Measurements from ENCODE around the gene GNG4. TPM values are rescaled to one million over a fixed set of nuclear protein-coding genes. Genes with fewer than 3 reads are reported as not detected.
A peak's percentile ranks its signal among the peaks of the same experiment; 100 is the strongest.

The GNG4 gene
- total and polyA plus RNA-seq, 9 of the 15 experiments (the other 6 are each of a cell fraction or from before 2014, with no cell fraction given) = 0.06 to 0.58 (median 0.08) TPM; not detected in 4

DNA sequence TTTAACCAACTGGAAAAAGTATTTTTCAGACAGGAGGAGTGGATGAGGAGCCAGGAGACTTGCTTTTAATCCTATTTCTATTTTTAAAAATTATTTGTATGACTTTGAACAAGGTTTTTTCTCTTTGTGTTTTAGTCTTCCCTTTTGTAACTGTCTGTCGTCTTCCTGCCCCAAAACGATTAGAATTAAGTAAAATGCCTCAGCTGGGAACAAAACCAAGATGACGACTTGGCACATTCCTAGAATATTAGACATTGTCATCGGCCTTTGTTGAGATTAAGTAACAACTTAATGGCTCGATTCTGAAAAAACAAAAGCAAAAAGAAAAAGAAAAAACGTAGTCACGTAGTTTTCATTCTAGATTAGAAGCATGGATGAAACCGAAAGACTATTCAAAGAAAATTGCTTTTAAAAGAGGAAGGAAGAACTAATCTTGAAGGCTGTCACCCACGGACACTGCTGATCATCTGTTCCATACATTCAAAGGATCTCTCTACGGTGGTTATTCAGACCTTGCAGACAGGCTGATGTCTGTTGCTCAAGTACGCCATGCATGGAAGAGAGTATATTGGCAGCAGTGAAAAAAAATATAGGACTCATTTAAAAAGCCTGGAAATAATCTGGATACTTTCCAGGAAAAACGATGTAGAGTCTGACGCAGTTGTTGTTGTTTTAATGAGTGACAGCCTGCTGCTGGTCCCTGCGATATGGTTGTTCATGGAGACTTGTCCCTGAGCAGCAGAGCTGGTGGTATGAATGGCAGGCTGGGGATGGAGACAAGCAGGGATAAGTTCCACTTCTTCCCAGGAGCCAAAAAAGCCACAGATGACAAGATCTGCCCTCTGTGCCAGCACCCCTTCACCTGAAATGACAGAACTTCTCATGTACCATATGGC, 16.8 kb downstream of the GNG4 start:
- intact Hi-C loops (cut with micrococcal nuclease) (no loop called here), in situ Hi-C loops (cut with MboI) (no loop called here)
- Histone ChIP-seq H3K79me2 (ENCODE audit: control insufficient read depth, insufficient read depth, low read length) (no peaks in the 10 kb centered on the region), H3K36me3 (ENCODE audit: control insufficient read depth, insufficient read depth, low read length) (no peaks in the 10 kb centered on the region), H2AFZ (ENCODE audit: low read depth, low read length) (no peak overlapping the region), H3K4me1 (replicated peaks in 1 of 2; ENCODE audit: control insufficient read depth in 2 of 2, insufficient read depth in 2 of 2, low read length in 2 of 2) (no peaks in the 10 kb centered on the region), H3K9me3 (replicated peaks; ENCODE audit: control insufficient read depth, insufficient read depth, low read depth, low read length) (no peaks in the 10 kb centered on the region), H3K4me3 (no peak overlapping the region), H3K9me1 (ENCODE audit: control insufficient read depth, insufficient read depth, low read length) (no peaks in the 10 kb centered on the region), H3K4me2 (ENCODE audit: insufficient read depth, low read length) (no peak overlapping the region), H3K27ac (ENCODE audit: extremely low read depth, low read depth, low read length) (no peak overlapping the region), H3K27me3 (ENCODE audit: control insufficient read depth in 2 of 2, insufficient read depth in 2 of 2, low read length in 2 of 2) (peaks cover 41 to 77% of the 10 kb centered on the region in 2 experiments), H4K20me1 (replicated peaks; ENCODE audit: control insufficient read depth, insufficient read depth, low read length) (no peaks in the 10 kb centered on the region; the same call in 1 of the 2 replicates), H3K9ac (ENCODE audit: insufficient read depth in 1 of 2, low read depth in 2 of 2, low read length in 2 of 2) (no peak overlapping the region)
- ChIA-PET CTCF (ENCODE audit: low intra/inter-chr PET ratio) (no interaction called here), POLR2A (interaction anchor here (0.8 kb wide), 1 partner anchor 13 kb away, joined by 5 read pairs; no protein-coding TSS in a partner anchor)
- FAIRE-seq (peak; percentile 70), ATAC-seq (no peak), DNase-seq (ENCODE audit: extremely low read depth in 1 of 4, low spot score in 3 of 4) (no peak)
- TF ChIP-seq COPS2 (conservative IDR thresholded peaks at IDR 0.05) (no peak), ZKSCAN8 (CRISPR knock-in tag; IDR thresholded peaks at IDR 0.05) (no peak), NFXL1 (CRISPR knock-in tag; IDR thresholded peaks at IDR 0.05) (no peak), SIN3A (IDR thresholded peaks at IDR 0.05; ENCODE audit: borderline replicate concordance in 2 of 2, control insufficient read depth in 1 of 2, low read depth in 2 of 2, low read length in 2 of 2) (no peak), RBFOX2 (IDR thresholded peaks at IDR 0.05; ENCODE audit: low read depth, low read length) (no peak)
- TF ChIP-seq, protein P1, sequence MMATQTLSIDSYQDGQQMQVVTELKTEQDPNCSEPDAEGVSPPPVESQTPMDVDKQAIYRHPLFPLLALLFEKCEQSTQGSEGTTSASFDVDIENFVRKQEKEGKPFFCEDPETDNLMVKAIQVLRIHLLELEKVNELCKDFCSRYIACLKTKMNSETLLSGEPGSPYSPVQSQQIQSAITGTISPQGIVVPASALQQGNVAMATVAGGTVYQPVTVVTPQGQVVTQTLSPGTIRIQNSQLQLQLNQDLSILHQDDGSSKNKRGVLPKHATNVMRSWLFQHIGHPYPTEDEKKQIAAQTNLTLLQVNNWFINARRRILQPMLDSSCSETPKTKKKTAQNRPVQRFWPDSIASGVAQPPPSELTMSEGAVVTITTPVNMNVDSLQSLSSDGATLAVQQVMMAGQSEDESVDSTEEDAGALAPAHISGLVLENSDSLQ (IDR thresholded peaks at IDR 0.05) = peak; percentile 47
- WGBS (ENCODE audit: insufficient coverage, low coverage, missing lambda C conversion rate) = under 1% methylated on average over 14 of the region's 14 CpGs
- BruUV-seq (replicated peaks) = no TSS peak

All from K562 (cell line).